Psoas muscle (tissue), 8 donors: ENCODE results near the gene PIAS4. TPM values are rescaled to one million over a fixed set of nuclear protein-coding genes. Genes with fewer than 3 reads are reported as not detected.

Experiments used
- ATAC-seq, 4 donors: fragments of 200-7000 bp; cut with Tn5 transposase; one replicate each; pipeline ENCODE4 v1.9.1; 2020; ENCODE audit warnings: moderate library complexity in 3 of 4, mild to moderate bottlenecking in 2 of 4
- DNase-seq, 2 donors: peaks; one replicate each; pipeline ENCODE4 v3.0.0-alpha.2; 2020
- H3K27ac ChIP-seq: fragments of 200-600 bp; one replicate; pipeline ENCODE4 v1.8.0; 2022
- H3K27me3 ChIP-seq, 3 donors: fragments of 200-600 bp in 1 of 3; one replicate each; pipeline versions ENCODE4 v1.6.1 to v1.8.0; 2013 to 2022; ENCODE audit warnings: low read length in 2 of 3, mild to moderate bottlenecking in 2 of 3, moderate library complexity in 1 of 3; ENCODE audit not compliant: insufficient read depth in 3 of 3
- H3K36me3 ChIP-seq, 2 donors: fragments of 200-600 bp in 1 of 2; one replicate each; pipeline versions ENCODE4 v1.6.1 to v1.8.0; 2013 to 2022; ENCODE audit warnings: low read depth in 1 of 2, mild to moderate bottlenecking in 1 of 2, moderate library complexity in 1 of 2; ENCODE audit not compliant: insufficient read depth in 1 of 2
- H3K4me1 ChIP-seq: fragments of 200-600 bp; one replicate; pipeline ENCODE4 v1.8.0; 2022
- H3K4me3 ChIP-seq: fragments of 200-600 bp; one replicate; pipeline ENCODE4 v1.8.0; 2022; ENCODE audit warnings: mild to moderate bottlenecking
- H3K9me3 ChIP-seq: fragments of 200-600 bp; one replicate; pipeline ENCODE4 v1.8.0; 2022
- WGBS, 3 donors: extraction: QIAGEN DNeasy Blood & Tissue Kit; methylation state at CpG; one replicate each; pipeline versions ENCODE4 v1.1.6 to v1.1.7; 2013; 5-methylcytosine and 5-hydroxymethylcytosine counted together
- intact Hi-C, 2 donors: fragments of 100-400 bp; cut with DNase I; formaldehyde crosslinking; loops; one replicate each; pipeline versions ENCODE4 v1.11.0 to v1.14.2; 2022
- polyA plus RNA-seq, 3 donors: library from polyadenylated mRNA; stranded (reverse); fragments of 200-250 nt; gene quantifications; one replicate each; pipeline ENCODE4 v1.2.3, GENCODE V29; 2013
- total RNA-seq, 4 donors: library from RNA; stranded (reverse); fragmentation: NEBNext Ultra II Directional in 2 of 4; extraction: Animal tissue kit (Norgen Biotek cat#: 25700) in 2 of 4; gene quantifications; one replicate each; pipeline versions ENCODE4 v1.2.1 to v1.2.4, GENCODE V29; 2021 to 2023
- TF ChIP-seq, protein P1 (sequence below): fragments of 200-600 bp; IDR thresholded peaks from one replicate; pipeline ENCODE4 v1.8.0; 2022; ENCODE audit warnings: antibody characterized with exemption
- donor health status: healthy with polysubstance abuse.
- donor health status: DM: no; HTN: no; CAD: no; lungs with moderate emphysema.
- donor health status: Bipolar disorder and iron deficiency.
- donor health status: healthy.
- donor health status: DM: yes; HTN: yes; CAD: no.
- donor health status: DM: no; HTN: no; CAD: no.
- donor health status: DM: no; HTN: no; CAD: no.
- donor health status: DM: yes; HTN: yes; CAD: no.

PIAS4 gene
- total and polyA plus RNA-seq, 7 donors, result 12.7 to 27.2 (median 15.1) TPM

GRCh38 chr19:4053423-4054324 lies 46.1 kb downstream of the PIAS4 start:
- intact Hi-C loops, result no loop called here
- WGBS, 3 donors, result 90 to 92% (median 90%) methylated on average over 81 to 82 of the region's 82 CpGs
- Histone ChIP-seq H3K9me3 (no peaks in the 10 kb centered on the region), H3K36me3 (peaks cover 0 to 40% of the 10 kb centered on the region in 2 donors), H3K4me3 (no peak overlapping the region), H3K27ac (no peak overlapping the region), H3K27me3 (no peaks in the 10 kb centered on the region), H3K4me1 (peaks cover 39% of the 10 kb centered on the region)
- ATAC-seq, result no peak
- TF ChIP-seq, protein P1, sequence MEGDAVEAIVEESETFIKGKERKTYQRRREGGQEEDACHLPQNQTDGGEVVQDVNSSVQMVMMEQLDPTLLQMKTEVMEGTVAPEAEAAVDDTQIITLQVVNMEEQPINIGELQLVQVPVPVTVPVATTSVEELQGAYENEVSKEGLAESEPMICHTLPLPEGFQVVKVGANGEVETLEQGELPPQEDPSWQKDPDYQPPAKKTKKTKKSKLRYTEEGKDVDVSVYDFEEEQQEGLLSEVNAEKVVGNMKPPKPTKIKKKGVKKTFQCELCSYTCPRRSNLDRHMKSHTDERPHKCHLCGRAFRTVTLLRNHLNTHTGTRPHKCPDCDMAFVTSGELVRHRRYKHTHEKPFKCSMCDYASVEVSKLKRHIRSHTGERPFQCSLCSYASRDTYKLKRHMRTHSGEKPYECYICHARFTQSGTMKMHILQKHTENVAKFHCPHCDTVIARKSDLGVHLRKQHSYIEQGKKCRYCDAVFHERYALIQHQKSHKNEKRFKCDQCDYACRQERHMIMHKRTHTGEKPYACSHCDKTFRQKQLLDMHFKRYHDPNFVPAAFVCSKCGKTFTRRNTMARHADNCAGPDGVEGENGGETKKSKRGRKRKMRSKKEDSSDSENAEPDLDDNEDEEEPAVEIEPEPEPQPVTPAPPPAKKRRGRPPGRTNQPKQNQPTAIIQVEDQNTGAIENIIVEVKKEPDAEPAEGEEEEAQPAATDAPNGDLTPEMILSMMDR, result no peak
- DNase-seq, result no peak

GRCh38 chr19:4054441-4055208 lies 47.1 kb downstream of the PIAS4 start:
- Histone ChIP-seq H3K27ac (no peak overlapping the region), H3K27me3 (no peaks in the 10 kb centered on the region), H3K4me1 (peaks cover 40% of the 10 kb centered on the region), H3K36me3 (peaks cover 0 to 40% of the 10 kb centered on the region in 2 donors), H3K4me3 (no peak overlapping the region), H3K9me3 (no peaks in the 10 kb centered on the region)
- intact Hi-C loops, result no loop called here
- WGBS, 3 donors, result 95 to 97% (median 96%) methylated on average over 60 to 91 of the region's 91 CpGs
- TF ChIP-seq, protein P1, result no peak
- DNase-seq (no peak), ATAC-seq (no peak)

DNA sequence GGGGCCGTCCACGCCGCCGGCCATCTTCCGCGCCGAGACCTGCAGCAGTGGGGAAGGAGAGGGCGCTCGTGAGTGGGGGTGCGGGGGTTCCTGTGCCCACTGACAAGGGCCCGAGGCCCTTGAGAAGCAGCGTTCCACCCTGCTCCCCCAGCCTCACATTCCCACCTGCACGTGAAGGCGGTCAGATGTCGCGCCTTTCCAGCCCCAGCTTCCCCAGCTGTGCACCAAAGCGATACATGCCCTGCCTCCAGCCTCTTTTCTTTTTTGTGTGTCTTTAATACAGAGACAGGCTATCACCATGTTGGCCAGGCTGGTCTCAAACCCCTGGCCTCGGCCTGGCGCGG lies 47.6 kb downstream of the PIAS4 start:
- peaks cover 0 to 38% of the 10 kb centered on the region in 2 donors for H3K36me3 ChIP-seq
- intact Hi-C loops, result no loop called here
- WGBS, 3 donors, result 93 to 96% (median 95%) methylated on average over 20 of the region's 20 CpGs
- no peak overlapping the region for H3K27ac ChIP-seq
- no peak overlapping the region for H3K4me3 ChIP-seq
- H3K27me3 ChIP-seq, result no peaks in the 10 kb centered on the region
- TF ChIP-seq, protein P1, result no peak
- peaks cover 42% of the 10 kb centered on the region for H3K4me1 ChIP-seq
- no peaks in the 10 kb centered on the region for H3K9me3 ChIP-seq
- no peak for DNase-seq
- no peak for ATAC-seq

GRCh38 chr19:4057931-4058692 lies 50.6 kb downstream of the PIAS4 start:
- ATAC-seq, result peak; percentile 76 to 81 (median 80)
- intact Hi-C loops, result no loop called here
- H3K27ac ChIP-seq, result peak overlapping the region; percentile 96

More at GRCh38 chr19:4057931-4058692, 50.6 kb downstream of the PIAS4 start:
- no peaks in the 10 kb centered on the region for H3K9me3 ChIP-seq
- no peaks in the 10 kb centered on the region for H3K27me3 ChIP-seq
- WGBS, 3 donors, result 31 to 37% (median 35%) methylated on average over 18 to 22 of the region's 22 CpGs
- peaks cover 0 to 23% of the 10 kb centered on the region in 2 donors for H3K36me3 ChIP-seq
- DNase-seq, result peak; percentile 94 to 97
- peaks cover 55% of the 10 kb centered on the region for H3K4me1 ChIP-seq
- TF ChIP-seq, protein P1, result no peak
- peak overlapping the region; percentile 97 for H3K4me3 ChIP-seq
